KOPT-K1 (cell line): ENCODE data around the gene SLC41A3.
A peak's percentile ranks its signal among the peaks of the same experiment; 100 is the strongest.

Source experiments
- H3K27ac ChIP-seq: fragments of 200-600 bp; sonication (generic); 2 replicates; pipeline ENCODE4 v1.5.1; 2016; ENCODE audit warnings: antibody characterized with exemption, mild to moderate bottlenecking, low read depth, low read length; ENCODE audit not compliant: poor library complexity, severe bottlenecking
- H3K36me3 ChIP-seq: fragments of 200-600 bp; sonication (generic); 2 replicates; pipeline ENCODE4 v1.5.1; 2017; ENCODE audit warnings: antibody characterized with exemption, mild to moderate bottlenecking, low read length, moderate library complexity; ENCODE audit not compliant: insufficient read depth
- H3K9me3 ChIP-seq: fragments of 200-600 bp; sonication (generic); 2 replicates; pipeline ENCODE4 v1.5.1; 2017; ENCODE audit warnings: antibody characterized with exemption, low read length, mild to moderate bottlenecking; ENCODE audit not compliant: insufficient read depth, poor library complexity, severe bottlenecking

SLC41A3 gene

GRCh38 chr3:126060613-126061145, 23.2 kb downstream of the SLC41A3 start:
- Histone ChIP-seq H3K36me3 (no peaks in the 10 kb centered on the region), H3K27ac (no peak overlapping the region), H3K9me3 (no peaks in the 10 kb centered on the region)

- H3K36me3 ChIP-seq, result no peaks in the 10 kb centered on the region
- H3K9me3 ChIP-seq, result no peaks in the 10 kb centered on the region
- H3K27ac ChIP-seq, result no peak overlapping the region
Measured at GRCh38 chr3:126058666-126059065, 25.3 kb downstream of the SLC41A3 start.

- Histone ChIP-seq H3K9me3 (no peaks in the 10 kb centered on the region), H3K36me3 (no peaks in the 10 kb centered on the region), H3K27ac (no peak overlapping the region)
Measured at GRCh38 chr3:126057936-126058335, 26.0 kb downstream of the SLC41A3 start.

- H3K9me3 ChIP-seq, result no peaks in the 10 kb centered on the region
- no peaks in the 10 kb centered on the region for H3K36me3 ChIP-seq
- no peak overlapping the region for H3K27ac ChIP-seq
Measured at GRCh38 chr3:126057501-126057819, 26.5 kb downstream of the SLC41A3 start.

GRCh38 chr3:126056681-126057500, 27.0 kb downstream of the SLC41A3 start:
- no peaks in the 10 kb centered on the region for H3K36me3 ChIP-seq
- no peaks in the 10 kb centered on the region for H3K9me3 ChIP-seq
- no peak overlapping the region for H3K27ac ChIP-seq

GRCh38 chr3:126056088-126056487, 27.8 kb downstream of the SLC41A3 start:
- Histone ChIP-seq H3K27ac (no peak overlapping the region), H3K36me3 (no peaks in the 10 kb centered on the region), H3K9me3 (no peaks in the 10 kb centered on the region)

- H3K9me3 ChIP-seq, result no peaks in the 10 kb centered on the region
- H3K27ac ChIP-seq, result no peak overlapping the region
- no peaks in the 10 kb centered on the region for H3K36me3 ChIP-seq
Measured at GRCh38 chr3:126054870-126055269, 29.1 kb downstream of the SLC41A3 start.

GRCh38 chr3:126053949-126054569, 29.9 kb downstream of the SLC41A3 start:
- H3K9me3 ChIP-seq, result no peaks in the 10 kb centered on the region
- H3K36me3 ChIP-seq, result no peaks in the 10 kb centered on the region
- H3K27ac ChIP-seq, result no peak overlapping the region

GRCh38 chr3:126053513-126053912, 30.4 kb downstream of the SLC41A3 start:
- Histone ChIP-seq H3K9me3 (no peaks in the 10 kb centered on the region), H3K36me3 (no peaks in the 10 kb centered on the region), H3K27ac (no peak overlapping the region)

GRCh38 chr3:126052196-126053058, 31.5 kb downstream of the SLC41A3 start:
- Histone ChIP-seq H3K27ac (peak overlapping the region; percentile 17), H3K36me3 (no peaks in the 10 kb centered on the region), H3K9me3 (no peaks in the 10 kb centered on the region)

GRCh38 chr3:126051741-126052140, 32.2 kb downstream of the SLC41A3 start:
- no peaks in the 10 kb centered on the region for H3K9me3 ChIP-seq
- peak overlapping the region; percentile 17 for H3K27ac ChIP-seq
- H3K36me3 ChIP-seq, result no peaks in the 10 kb centered on the region

- H3K27ac ChIP-seq, result no peak overlapping the region
- no peaks in the 10 kb centered on the region for H3K36me3 ChIP-seq
- no peaks in the 10 kb centered on the region for H3K9me3 ChIP-seq
Measured at GRCh38 chr3:126051234-126051633, 32.7 kb downstream of the SLC41A3 start.

- Histone ChIP-seq H3K9me3 (no peaks in the 10 kb centered on the region), H3K36me3 (no peaks in the 10 kb centered on the region), H3K27ac (peak overlapping the region; percentile 34)
Measured at GRCh38 chr3:126050626-126051025, 33.3 kb downstream of the SLC41A3 start.

GRCh38 chr3:126050050-126050392, 33.9 kb downstream of the SLC41A3 start:
- no peaks in the 10 kb centered on the region for H3K36me3 ChIP-seq
- H3K27ac ChIP-seq, result peak overlapping the region; percentile 34
- no peaks in the 10 kb centered on the region for H3K9me3 ChIP-seq
